Measurements from ENCODE around the gene TEX10. TPM values are rescaled to one million over a fixed set of nuclear protein-coding genes. Genes with fewer than 3 reads are reported as not detected.

The TEX10 gene
- total and polyA plus RNA-seq, 9 of the 15 experiments (the other 6 are each of a cell fraction or from before 2014, with no cell fraction given): 27.8 to 60.0 (median 47.9) TPM

- TF ChIP-seq JUN (IDR thresholded peaks at IDR 0.05; ENCODE audit: borderline replicate concordance, low read depth, low read length): no peak
- no peak for TF ChIP-seq JUN (CRISPR knock-in tag; IDR thresholded peaks at IDR 0.05; ENCODE audit: borderline replicate concordance)
Measured at GRCh38 chr9:100341889-100342288, 10.9 kb downstream of the TEX10 start (continued).

DNA sequence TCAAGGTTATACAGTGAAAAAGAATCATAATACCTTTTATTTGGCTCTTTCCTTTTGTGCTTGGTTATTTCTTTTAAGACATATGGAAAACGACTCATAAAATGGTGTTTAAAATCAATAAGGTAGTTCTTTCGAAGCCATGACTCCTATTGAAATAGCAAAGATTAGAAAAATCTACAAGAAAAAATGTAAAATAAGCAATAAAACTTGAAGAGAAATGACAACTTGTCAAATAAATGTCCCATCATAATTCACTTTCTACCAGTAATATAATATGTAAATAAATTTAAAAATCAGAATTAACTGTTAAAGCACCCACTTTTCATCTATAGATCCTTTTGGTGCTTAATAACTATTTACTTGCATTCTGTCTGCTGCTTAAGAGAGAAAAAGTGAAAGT is 12.5 kb downstream of the TEX10 start:
- in situ Hi-C loops (cut with MboI) (loop anchor here (5.0 to 25.0 kb wide), 2 partner anchors 87 to 247 kb away; partner anchors contain the start of genes CAVIN4 and MSANTD3), intact Hi-C loops (cut with micrococcal nuclease) (no loop called here)
- ATAC-seq (no peak), DNase-seq (ENCODE audit: extremely low read depth in 1 of 4, low spot score in 3 of 4) (no peak), FAIRE-seq (no peak)
- Histone ChIP-seq H3K79me2 (ENCODE audit: control insufficient read depth, insufficient read depth, low read length) (peaks cover 79% of the 10 kb centered on the region), H3K27me3 (ENCODE audit: control insufficient read depth in 2 of 2, insufficient read depth in 2 of 2, low read length in 2 of 2) (no peaks in the 10 kb centered on the region), H3K4me3 (no peak overlapping the region), H3K4me1 (replicated peaks in 1 of 2; ENCODE audit: control insufficient read depth in 2 of 2, insufficient read depth in 2 of 2, low read length in 2 of 2) (no peaks in the 10 kb centered on the region), H3K36me3 (ENCODE audit: control insufficient read depth, insufficient read depth, low read length) (peaks cover 87% of the 10 kb centered on the region), H3K9ac (ENCODE audit: insufficient read depth in 1 of 2, low read depth in 2 of 2, low read length in 2 of 2) (no peak overlapping the region), H3K27ac (ENCODE audit: extremely low read depth, low read depth, low read length) (no peak overlapping the region), H3K4me2 (ENCODE audit: insufficient read depth, low read length) (no peak overlapping the region), H3K9me3 (replicated peaks; ENCODE audit: control insufficient read depth, insufficient read depth, low read depth, low read length) (no peaks in the 10 kb centered on the region), H3K9me1 (ENCODE audit: control insufficient read depth, insufficient read depth, low read length) (no peaks in the 10 kb centered on the region), H4K20me1 (replicated peaks; ENCODE audit: control insufficient read depth, insufficient read depth, low read length) (no peaks in the 10 kb centered on the region), H2AFZ (ENCODE audit: low read depth, low read length) (no peak overlapping the region)
- 91% methylated on average over 2 of the region's 2 CpGs for WGBS (ENCODE audit: insufficient coverage, low coverage, missing lambda C conversion rate)
- CTCF ChIA-PET (ENCODE audit: low intra/inter-chr PET ratio): no interaction called here
- POLR2A ChIA-PET: interaction anchor here (1.5 kb wide), 1 partner anchor 16 kb away, joined by 7 read pairs; no protein-coding TSS in a partner anchor
- BruUV-seq (replicated peaks): no TSS peak
- TF ChIP-seq SREBF1 (IDR thresholded peaks at IDR 0.05; ENCODE audit: borderline replicate concordance, low read depth, low read length) (no peak), CREB1 (IDR thresholded peaks at IDR 0.05) (no peak), CREB1 (CRISPR knock-in tag; IDR thresholded peaks at IDR 0.05) (no peak), CTCFL (IDR thresholded peaks at IDR 0.05; ENCODE audit: borderline replicate concordance, insufficient read depth, low read depth, low read length, poor library complexity, severe bottlenecking) (no peak), TGIF2 (CRISPR knock-in tag; IDR thresholded peaks at IDR 0.05) (no peak), ZNF212 (CRISPR knock-in tag; IDR thresholded peaks at IDR 0.05) (no peak), PRMT5 (CRISPR knock-in tag; IDR thresholded peaks at IDR 0.05) (no peak), SMARCC2 (IDR thresholded peaks at IDR 0.05; ENCODE audit: low read depth) (no peak), ZNF444 (CRISPR knock-in tag; IDR thresholded peaks at IDR 0.05) (no peak), FOXK2 (conservative IDR thresholded peaks at IDR 0.05 in 1 of 2, IDR thresholded peaks at IDR 0.05 in 1 of 2; ENCODE audit: low read depth in 2 of 2) (no peak), ZNF316 (IDR thresholded peaks at IDR 0.05) (peak; percentile 69), RHOXF2B (CRISPR knock-in tag; conservative IDR thresholded peaks at IDR 0.05) (no peak), ZBED1 (IDR thresholded peaks at IDR 0.05) (no peak), C11orf30 (IDR thresholded peaks at IDR 0.05; ENCODE audit: low read depth) (peak; percentile 63; the same call in 1 of the 2 replicates)
- TF ChIP-seq, protein P1, sequence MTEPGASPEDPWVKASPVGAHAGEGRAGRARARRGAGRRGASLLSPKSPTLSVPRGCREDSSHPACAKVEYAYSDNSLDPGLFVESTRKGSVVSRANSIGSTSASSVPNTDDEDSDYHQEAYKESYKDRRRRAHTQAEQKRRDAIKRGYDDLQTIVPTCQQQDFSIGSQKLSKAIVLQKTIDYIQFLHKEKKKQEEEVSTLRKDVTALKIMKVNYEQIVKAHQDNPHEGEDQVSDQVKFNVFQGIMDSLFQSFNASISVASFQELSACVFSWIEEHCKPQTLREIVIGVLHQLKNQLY (CRISPR knock-in tag; conservative IDR thresholded peaks at IDR 0.05): no peak
